CD4-positive, alpha-beta T cell treated with Interferon gamma for 1 hour (primary cell): ENCODE measurements around the gene COLEC12.
"Not testable (repeated sequence)": the region's sequence is repeated elsewhere in the genome, so short reads cannot be mapped to it uniquely, and the experiment has no call there.

Experiments
- DNase-seq: peaks from one replicate; pipeline ENCODE4 v3.0.0-alpha.2; 2020

Gene COLEC12

DNA sequence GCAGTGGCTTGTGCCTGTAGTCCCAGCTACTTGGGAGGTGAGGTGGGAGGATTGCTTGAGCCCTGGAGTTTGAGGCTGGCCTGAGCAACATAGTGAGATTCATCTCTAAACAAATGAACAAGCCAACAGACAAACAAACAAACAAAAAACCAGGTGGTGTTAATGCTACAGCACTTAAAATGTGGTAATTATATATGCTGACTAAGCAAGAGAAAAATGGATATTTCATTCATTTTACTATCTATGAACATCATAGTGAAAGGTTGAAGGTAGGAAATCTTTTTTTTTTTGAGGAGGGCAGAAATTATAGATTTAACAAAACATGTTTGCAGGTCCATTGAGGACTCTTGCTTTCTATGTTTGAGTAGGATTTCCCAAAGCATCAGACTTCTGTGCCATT lies 190.5 kb downstream of the COLEC12 start:
- DNase-seq: no peak

DNA sequence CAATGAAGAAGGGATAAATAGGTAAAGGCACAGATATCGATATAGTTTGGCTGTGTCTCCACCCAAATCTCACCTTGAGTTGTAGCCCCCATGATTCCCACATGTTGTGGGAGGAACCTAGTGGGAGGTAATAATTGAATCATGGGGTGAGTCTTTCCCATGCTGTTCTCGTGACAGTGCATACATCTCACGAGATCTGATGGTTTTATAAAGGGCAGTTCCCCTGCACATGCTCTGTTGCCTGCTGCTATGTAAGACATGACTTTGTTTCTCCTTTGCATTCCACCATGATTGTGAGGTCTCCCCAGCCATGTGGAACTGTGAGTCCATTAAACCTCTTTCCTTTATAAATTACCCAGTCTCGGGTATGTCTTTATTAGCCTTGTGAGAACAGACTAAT lies 192.4 kb downstream of the COLEC12 start:
- not testable (repeated sequence) for DNase-seq

DNA sequence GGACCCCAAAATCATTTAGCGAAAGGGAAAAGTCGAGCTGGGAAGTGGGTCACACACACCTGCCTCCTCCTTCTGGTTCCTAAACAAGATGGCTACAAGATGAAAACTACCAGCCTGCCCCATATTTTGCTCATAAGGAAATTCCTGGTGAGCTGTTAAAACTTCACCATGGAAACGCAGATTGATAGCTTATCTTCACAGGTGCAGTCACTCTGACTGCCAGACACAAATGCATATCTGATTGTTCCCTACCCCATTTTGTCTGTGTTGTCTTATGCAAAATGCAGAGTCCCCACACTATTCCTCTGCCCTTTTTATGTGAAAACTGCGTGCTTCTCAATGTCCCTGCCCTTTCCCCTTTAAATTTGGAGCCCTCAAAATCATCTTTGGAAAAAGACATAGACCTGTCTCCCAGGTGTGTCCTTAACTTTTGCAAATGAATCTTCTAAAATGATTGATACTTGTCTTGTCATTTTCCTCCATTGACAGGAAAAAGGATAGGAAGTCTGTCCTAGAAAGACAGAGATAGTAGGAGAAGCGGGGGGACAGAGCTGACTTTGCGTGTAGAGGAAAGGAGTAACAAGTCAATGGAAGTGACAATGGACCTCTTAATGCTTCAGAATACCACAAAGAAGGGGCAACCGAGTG lies 193.8 kb downstream of the COLEC12 start:
- DNase-seq: no peak

DNA sequence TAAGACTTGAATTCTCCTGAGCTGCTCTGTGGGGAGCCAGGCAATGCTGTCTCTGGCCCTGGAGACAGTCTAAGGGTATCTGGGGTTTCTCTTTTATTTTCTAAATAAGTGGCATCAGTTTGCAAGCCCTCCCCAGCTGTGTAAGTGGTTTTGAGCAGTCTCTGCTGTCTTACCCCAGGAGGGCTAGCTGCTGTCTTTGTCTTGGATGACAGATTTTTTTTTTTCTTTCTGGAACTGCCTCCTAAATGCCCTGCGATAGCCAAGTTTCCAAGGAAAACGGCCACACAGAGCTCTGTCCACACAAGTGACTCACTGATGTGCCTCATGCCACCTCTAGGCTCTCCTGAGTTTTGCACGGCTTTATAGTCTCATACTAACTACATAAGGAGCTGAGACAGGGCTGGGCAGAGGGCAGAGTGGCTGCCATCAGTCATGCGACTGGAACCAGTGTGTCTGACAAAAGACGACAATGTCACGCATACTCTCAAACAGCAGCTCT lies 195.4 kb downstream of the COLEC12 start:
- DNase-seq: no peak

DNA sequence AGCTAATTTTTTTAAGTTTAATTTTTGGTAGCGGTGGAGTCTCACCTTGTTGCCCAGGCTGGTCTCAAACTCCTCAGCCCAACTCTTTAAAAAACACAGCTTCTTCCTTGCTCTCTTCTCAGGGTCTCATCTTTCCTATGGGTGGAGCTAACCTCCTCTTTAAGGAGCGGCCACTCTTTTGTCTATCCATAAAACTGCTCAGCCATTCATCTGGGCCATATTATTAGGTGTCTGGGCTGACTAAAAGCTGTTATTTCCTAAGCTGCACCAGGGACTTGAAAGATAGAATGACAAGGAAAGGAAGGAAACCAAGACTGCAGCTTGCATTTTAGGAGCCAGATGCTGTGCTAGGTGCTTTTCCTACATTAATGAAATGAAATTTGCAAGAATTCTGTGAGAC lies 196.9 kb downstream of the COLEC12 start:
- no peak for DNase-seq

DNA sequence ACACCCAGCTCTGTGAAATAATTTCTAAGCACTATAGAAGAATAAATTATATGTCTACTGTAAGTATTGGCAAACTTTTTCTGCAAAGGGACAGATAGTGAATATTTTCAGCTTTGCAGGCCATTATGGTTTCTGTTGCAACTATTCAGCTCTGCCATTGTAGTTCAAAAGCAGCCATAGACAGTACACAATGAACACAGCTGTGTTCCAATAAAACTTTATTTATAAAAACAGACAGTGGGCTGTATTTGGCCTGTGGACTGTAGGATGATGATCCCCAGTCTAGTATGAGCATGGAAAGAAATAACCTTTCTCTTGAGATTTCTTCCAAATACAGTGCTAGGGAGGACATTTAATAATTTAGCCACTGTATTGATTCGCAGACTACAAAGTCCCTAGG lies 197.5 kb downstream of the COLEC12 start:
- no peak for DNase-seq

DNA sequence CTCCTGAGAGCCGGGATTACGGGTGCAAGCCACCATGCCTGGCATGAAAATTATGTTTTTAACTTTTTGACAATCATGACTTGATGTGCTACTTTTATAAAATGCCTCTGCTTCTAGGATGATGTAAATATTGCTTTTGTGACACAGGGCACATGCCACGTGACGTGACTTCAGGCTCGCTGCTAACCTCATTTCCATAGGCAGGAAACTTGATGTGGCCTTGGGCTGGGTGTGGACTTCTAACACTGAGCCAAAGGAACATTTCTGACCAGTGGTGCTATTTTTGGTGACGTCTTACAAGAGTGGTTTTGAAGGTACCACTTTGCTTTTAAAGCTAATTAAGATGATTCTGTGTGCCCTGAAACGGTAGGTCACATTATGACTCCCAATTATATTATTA lies 198.4 kb downstream of the COLEC12 start:
- no peak for DNase-seq

DNA sequence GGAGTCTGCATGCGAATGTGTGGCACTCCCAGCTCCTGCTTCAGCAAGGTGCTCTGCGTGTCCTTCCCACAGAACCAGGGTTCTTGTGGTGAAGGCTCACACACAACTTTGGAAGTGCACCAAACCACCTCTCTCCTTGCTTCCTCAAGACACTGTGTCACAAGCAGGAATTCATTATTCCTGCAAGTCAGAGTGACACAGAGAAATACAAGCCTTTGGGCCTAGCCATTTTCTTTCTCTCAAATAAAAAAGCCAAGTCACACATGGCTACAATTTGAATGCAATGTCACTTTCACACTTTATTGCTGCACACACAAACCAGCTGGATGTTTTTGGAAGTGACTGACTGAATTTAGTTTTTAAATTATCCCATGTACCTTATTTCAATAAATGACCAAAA lies 202.6 kb downstream of the COLEC12 start:
- DNase-seq: no peak

DNA sequence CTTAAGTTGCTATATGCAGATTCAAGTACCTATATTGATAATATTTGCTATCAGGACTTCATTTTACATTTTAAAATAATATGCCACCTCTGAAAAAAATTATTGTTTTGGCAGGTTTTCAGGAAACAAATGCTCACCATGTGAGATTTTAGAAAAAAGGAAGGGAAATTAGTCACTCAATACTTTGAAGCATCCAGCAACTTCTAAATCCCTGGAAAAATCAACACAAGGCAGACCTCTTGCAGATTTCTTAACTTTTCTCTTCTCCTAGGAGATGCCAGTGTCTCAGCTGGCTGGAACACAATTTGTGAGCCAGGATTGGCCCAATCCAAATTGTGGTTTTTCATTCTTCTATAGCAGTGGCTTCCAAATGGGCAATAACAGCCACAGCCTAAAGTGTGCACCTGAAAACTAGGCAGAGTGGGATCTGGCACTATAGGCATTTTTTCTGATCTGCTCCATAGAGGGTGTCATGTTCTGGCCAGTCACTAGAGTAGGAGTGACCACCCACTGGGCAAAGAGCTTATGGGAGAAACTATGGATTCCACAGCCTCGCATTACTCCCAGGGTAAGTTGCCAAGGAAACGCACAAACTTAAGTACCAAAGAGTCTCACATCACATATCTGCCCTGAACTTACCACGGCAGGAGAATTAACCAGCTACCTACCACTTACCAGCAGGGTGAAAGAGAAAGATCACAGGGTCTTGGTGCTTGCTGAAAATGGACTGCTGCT lies 204.6 kb downstream of the COLEC12 start:
- no peak for DNase-seq

DNA sequence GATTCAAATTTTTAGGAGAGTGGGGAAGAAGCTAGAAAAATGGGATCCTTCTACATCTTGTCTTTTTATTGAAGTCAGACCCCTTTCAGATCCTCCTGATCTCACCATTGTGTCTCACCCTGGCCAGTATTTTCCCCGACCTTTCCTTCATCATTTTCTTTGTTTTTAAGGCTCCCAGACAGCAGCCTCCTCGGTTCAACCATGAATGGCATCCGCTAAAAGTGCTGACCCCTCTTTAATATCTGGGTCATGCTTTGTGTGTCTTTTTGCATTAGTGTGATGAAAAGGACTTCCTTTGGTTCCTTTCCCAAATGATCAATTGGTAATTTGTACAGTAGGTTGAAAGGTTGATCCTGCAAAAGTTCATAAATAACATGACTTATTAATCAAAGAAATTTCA lies 205.9 kb downstream of the COLEC12 start:
- DNase-seq: no peak

DNA sequence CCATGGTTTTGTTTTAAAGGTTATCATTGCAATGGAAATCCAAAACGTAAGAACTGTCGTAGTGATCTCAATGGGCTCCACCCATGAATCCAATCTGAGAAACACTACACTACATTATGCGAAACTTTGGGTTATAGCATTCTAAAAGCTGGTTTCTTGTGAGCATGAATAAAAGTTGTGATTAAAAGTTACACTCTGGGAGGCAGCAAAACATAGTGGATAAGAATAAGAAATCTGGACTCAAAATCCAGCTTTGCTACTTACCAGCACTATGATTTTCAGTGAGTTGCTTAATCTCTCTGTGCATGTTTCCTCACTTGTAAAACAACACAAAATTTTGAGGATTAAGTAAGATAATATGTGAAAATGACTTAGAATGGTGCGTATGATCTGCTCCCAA lies 207.0 kb downstream of the COLEC12 start:
- no peak for DNase-seq

DNA sequence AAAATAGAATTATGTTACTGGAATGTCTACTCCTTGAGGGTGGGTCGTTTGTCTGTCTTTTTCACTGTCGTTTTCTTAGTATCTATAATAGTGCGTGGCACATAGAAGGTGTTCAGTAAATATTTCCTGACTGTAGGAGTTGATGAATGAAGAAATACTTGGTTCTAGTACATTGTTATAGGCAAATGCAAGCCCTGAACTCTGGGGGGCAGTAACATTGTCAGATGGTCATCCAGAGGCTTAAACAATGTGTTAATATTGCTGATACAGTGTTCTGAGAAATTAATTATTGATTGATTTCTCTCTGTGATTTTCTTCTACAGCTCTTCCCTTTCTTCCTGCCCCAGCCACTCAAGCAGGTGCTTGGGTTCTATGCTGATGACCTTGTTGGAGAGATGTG lies 208.2 kb downstream of the COLEC12 start:
- DNase-seq: no peak

DNA sequence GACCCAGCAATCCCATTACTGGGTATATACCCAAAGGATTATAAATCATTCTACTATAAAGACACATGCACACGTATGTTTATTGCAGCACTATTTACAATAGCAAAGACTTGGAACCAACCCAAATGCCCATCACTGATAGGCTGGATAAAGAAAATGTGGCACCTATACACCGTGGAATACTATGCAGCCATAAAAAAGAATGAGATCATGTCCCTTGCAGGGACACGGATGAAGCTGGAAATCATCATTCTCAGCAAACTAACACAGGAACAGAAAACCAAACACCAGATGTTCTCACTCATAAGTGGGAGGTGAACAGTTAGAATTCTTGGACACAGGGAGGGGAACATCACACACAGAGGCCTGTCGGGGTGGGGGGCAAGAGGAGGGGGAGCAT lies 210.5 kb downstream of the COLEC12 start:
- not testable (repeated sequence) for DNase-seq

DNA sequence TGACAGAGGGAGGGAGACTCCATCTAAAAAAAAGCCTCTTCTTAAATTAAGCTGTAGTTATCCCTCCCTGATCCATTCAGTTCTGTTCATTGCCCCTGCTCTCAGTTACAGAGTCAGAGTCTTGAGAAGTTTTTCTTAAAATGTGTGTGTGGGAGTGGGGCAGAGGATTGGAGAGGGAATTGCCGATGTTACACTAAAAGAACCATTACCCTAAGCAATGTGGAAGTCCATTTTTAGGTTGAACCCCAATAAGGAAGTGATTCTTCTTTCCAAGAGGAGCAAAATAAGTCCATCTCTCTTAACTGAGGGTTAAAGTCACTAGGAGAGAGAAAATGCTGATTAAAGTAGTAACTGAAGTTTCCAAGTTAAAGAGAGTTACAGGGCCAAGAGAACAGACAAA lies 211.5 kb downstream of the COLEC12 start:
- DNase-seq: no peak

DNA sequence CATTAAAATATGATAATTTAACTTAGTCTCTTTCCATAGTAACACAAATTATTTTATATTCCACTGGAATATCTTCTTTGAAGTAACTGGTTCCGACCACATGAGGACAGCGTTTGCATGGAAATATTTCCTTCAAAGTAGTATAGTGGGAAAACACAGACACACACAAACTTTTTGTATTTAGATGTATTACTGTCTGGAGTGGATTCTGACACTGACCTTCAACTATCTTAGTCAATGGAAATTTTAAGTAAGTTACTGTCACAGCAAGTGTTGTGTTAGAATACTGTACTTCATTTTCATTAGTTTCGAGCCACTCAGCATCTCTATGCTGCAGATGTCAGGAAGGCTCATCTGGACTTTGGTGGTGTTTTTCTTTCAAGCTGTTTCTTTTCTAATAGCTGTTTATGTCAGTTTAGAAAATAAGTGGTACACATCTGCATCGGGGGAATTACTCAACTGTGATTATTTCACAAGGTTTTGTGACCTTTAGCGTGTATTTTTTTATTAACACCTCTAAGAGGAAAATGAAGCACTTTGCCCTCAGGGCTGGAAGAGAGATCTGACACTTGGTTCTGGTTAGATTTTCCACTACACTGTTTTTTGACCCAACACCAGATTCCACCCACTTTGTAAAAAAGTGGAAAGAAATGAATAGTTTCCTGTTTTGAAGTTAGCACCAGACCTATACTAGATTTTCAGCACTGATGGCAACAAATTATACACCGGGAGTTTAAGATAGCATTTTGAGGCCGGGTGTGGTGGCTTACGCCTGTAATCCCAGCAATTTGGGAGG lies 213.8 kb downstream of the COLEC12 start:
- no peak for DNase-seq

DNA sequence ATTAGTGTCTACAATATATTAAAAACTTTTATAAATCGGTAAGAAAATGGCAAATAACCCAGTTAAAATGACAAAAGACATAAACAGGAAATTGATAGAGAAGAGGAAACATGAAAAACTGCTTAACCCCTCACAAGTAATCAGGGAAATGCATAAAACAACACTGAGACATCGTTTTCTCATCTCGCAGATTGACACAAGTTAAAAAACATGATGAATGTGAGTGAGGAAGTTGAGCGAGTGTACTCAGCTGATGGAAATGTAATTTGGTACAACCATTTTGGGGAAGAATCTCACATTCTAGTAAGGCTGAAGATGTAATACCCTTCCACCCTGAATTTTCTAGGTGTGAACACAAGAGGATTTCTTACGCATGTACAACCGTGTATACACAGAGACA lies 214.7 kb downstream of the COLEC12 start:
- DNase-seq: no peak

DNA sequence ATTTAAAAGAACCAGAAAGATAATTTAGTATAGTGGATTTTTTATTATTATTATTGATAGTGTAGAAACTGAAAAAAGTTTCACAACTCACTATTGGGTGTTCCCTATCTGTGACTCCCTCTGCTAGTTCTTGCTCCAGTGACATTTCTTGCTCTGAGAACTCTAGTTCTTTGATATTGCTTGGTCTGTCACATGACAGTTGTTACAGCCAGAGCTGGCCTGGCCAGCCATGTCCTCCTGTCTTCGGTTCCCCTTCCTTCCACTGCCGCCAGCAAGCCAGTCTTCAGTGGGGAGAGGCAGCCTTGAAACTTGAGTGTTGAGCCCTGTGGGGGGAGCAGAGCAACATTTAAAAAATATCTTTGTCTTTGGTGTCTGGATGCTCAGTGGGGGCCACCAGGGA lies 225.0 kb downstream of the COLEC12 start:
- DNase-seq: no peak

DNA sequence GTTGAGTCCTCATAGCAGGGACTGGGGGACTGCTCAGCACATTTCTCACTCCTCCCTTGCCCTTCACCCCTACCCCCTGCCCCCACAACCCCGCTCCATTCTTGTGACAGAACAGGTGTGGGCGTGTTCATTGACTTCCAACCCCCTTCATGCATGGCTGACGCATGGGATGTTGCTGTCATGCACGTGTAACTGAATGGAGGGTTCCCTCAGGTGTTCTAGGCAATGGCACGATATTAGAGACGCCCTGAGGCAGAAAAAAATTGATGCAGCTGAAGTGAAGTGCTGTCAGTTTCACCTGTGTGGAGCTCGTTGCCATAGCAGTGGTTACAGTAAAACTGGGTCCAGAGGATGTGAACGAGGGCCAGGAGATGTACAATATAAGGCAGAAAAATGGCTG lies 226.2 kb downstream of the COLEC12 start:
- no peak for DNase-seq

DNA sequence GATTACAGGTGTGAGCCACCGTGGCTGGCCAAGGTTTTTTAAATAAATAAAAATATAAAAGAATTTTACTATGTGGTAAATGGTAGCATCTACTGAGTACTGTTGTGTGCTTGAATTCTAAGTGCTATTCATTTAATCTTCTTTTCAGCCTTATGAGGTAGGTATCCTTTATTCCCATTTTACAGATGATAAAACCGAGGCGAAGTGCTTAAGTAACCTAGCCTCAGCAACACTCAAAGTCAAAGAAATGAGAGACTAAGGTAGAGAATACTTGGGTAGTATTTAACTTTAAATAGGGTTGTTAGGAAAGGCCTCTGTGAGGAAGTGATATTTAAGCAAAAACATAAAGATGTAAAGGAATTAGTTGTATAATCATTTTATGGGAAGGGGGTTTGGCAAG lies 227.0 kb downstream of the COLEC12 start:
- DNase-seq: no peak

DNA sequence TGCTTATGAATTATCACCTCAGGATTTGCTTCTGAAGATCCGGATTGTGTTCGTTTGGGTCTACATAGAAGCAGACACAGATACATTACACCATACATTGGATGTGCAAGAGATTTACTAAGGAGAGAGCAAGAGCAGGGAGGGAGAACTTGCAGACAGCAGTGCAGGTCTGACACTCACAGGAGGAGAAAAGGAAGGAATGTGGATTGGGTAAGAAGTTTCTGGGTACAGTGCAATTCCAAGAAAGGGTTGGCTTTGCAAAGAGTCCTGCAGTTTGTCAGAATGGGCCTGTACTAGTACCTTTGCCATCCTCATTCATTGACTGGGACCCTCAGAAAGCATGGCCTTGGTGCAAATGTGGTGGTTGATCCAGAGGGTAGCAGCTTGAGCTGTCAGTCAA lies 227.9 kb downstream of the COLEC12 start:
- DNase-seq: no peak

DNA sequence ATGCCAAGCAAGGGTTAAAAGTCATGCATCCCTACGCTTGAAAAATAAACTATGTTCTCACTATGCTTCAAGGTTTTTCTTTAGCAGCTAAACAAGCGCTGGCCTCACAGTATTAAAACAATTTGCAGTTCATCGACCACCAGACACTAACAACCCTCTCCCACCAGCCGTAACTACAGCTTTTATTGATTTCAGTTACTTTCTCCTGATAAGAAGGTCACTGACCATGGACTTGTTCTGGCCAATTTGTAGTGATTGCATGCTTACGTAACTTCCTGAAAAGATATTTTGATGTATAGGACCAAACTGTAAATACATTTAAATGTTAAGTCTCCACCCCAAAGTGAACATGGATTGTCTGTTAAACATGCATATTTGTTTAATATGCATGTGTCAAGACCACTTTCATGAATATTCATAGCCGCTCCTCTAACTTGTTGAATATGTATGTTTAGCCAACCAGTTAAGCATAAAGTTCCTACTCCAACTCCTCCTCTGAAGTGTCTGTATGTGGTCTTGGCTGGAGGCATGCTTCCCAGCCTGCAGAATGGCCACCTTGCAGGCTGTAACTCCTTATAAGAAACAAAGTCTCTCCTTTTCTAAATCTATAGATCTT lies 230.9 kb downstream of the COLEC12 start:
- no peak for DNase-seq

DNA sequence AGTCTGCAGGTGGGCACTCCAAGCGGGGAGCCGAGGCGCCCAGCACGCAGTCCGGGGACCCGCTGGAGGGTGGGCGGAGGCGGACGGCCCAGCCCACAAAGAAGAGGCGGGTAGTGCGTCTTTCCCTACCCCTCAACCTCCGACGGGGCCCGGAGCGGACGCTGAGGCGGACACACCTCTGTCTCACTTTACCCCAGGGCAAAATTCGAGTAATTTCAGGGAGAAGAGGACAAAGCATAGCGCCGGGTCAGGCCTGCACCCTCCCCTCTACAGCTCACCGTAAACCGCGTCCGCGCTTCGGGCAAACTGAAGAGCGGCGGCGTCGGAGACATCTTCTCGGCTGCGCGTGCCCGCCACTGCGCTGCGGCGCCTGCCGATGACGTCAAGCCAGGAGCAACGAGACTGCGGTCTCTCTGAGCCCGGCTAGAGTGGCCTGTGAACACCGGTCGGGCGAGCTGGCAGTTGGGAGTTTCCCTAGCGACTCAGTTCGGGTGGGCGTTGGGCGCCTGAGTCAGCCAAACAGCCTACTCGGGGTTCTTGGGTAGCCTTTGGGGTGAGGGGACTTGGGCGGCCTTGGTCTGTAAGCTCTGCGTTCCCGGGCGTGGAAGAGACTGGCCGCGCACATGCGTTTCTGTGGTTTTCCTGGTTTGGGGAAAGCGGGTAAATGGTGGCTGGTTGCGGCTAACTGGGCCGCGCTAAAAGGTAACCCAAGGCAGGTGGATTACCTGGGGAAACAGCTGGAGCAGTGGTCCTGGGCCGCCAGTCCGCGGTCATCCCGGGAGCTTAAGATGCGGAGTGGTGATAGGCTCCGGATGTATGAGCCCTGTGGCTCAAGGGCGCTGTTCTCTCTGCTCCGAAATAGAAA lies 232.6 kb downstream of the COLEC12 start, which contains the start of gene THOC1:
TSS of gene THOC1 (minus strand) at position 360 of the 865 bp plus-strand sequence. CDS start at position 332, 28 bp downstream.
- DNase-seq: peak; percentile 93
